ENCODE data around the gene UBE2S. TPM values are rescaled to one million over a fixed set of nuclear protein-coding genes. Genes with fewer than 3 reads are reported as not detected.
A peak's percentile ranks its signal among the peaks of the same experiment; 100 is the strongest.

Gene UBE2S
- total and polyA plus RNA-seq, 2 donors (not counting 1 experiment from before 2014, with no cell fraction given): 20.6 to 72.7 TPM

DNA sequence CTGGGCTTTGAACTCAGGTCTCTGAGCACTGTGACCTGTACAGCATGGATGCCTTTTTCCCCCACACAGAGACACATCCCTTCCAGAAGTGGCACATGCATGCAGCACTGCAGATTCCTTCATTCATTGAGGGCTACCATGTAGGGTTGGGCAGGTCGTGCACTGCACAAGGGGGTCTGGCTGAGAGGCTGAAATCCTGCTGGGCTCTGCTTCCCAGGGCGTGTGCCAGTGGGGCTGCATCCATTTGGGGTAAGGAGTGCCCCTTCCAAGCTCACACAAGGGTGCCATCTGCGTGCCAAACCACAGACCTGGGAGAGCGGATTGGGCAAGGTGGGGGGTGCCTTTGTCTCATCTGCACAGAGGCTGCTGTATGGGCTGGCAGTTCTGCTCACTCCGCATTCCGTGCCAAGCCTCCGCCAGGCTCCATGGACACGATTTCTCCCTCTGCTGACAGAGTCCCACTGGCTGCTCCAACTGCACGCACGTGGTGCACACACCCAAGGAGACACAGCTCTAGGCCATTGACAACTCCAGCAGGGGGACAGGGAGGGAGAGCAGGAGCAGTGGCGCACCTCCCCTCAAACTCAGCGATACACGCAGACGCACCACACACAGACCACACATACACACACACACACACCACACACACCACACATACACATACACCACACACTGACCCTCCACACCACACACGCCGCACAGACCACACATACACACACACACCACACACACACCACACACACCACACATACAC, 40.0 kb upstream of the UBE2S start:
- H3K27ac ChIP-seq (ENCODE audit: low read length in 2 of 2): no peak overlapping the region
- WGBS (ENCODE audit: insufficient coverage): 47% methylated on average over 10 of the region's 16 CpGs
- no peak for TF ChIP-seq EZH2 (IDR thresholded peaks at IDR 0.05; ENCODE audit: borderline replicate concordance, insufficient read depth, low read depth, low read length, poor library complexity, severe bottlenecking)
- TF ChIP-seq, protein P1, sequence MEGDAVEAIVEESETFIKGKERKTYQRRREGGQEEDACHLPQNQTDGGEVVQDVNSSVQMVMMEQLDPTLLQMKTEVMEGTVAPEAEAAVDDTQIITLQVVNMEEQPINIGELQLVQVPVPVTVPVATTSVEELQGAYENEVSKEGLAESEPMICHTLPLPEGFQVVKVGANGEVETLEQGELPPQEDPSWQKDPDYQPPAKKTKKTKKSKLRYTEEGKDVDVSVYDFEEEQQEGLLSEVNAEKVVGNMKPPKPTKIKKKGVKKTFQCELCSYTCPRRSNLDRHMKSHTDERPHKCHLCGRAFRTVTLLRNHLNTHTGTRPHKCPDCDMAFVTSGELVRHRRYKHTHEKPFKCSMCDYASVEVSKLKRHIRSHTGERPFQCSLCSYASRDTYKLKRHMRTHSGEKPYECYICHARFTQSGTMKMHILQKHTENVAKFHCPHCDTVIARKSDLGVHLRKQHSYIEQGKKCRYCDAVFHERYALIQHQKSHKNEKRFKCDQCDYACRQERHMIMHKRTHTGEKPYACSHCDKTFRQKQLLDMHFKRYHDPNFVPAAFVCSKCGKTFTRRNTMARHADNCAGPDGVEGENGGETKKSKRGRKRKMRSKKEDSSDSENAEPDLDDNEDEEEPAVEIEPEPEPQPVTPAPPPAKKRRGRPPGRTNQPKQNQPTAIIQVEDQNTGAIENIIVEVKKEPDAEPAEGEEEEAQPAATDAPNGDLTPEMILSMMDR (IDR thresholded peaks at IDR 0.05): no peak
- H3K27me3 ChIP-seq (replicated peaks in 1 of 4; ENCODE audit: control extremely low read depth in 1 of 4, control insufficient read depth in 3 of 4, insufficient read depth in 4 of 4, low read length in 3 of 4): peaks cover 0 to 56% (median 22%) of the 10 kb centered on the region in 4 experiments
- peak; percentile 28 for DNase-seq
- H3K79me2 ChIP-seq (ENCODE audit: control insufficient read depth, insufficient read depth, low read length): no peaks in the 10 kb centered on the region
- ChIA-PET POLR2A (interaction anchor here (0.6 kb wide), 1 partner anchor 108 kb away, joined by 6 read pairs; no protein-coding TSS in a partner anchor), CTCF (no interaction called here)
- no peaks in the 10 kb centered on the region for H3K36me3 ChIP-seq (replicated peaks in 1 of 2; ENCODE audit: control extremely low read depth in 1 of 2, control insufficient read depth in 1 of 2, extremely low read depth in 1 of 2, insufficient read depth in 2 of 2, low read length in 1 of 2)
- Mint-ChIP-seq H3K27me3 (peaks cover 38% of the 10 kb centered on the region), H3K27ac (no peak overlapping the region), H3K4me3 (no peak overlapping the region), H3K9me3 (ENCODE audit: insufficient read depth) (no peaks in the 10 kb centered on the region), H3K4me1 (peaks cover 14% of the 10 kb centered on the region)
- no peak overlapping the region for H3K4me3 ChIP-seq (ENCODE audit: control extremely low read depth in 1 of 5, extremely low read depth in 1 of 5, insufficient read depth in 1 of 5, low read depth in 2 of 5, low read length in 4 of 5)
- H2AFZ ChIP-seq (ENCODE audit: insufficient read depth, low read depth, low read length, poor library complexity, severe bottlenecking): no peak overlapping the region
- intact Hi-C loops (cut with micrococcal nuclease): no loop called here
- peaks cover 15 to 19% of the 10 kb centered on the region in 2 donors for H3K4me1 ChIP-seq (ENCODE audit: control insufficient read depth in 2 of 2, insufficient read depth in 2 of 2, low read length in 2 of 2)
- no peak overlapping the region for H3K4me2 ChIP-seq (replicated peaks; ENCODE audit: low read depth, low read length, poor library complexity, severe bottlenecking)
- H4K20me1 ChIP-seq (ENCODE audit: control insufficient read depth, insufficient read depth, low read length, poor library complexity, severe bottlenecking): no peaks in the 10 kb centered on the region
- H3K9me3 ChIP-seq (ENCODE audit: control extremely low read depth in 1 of 3, control insufficient read depth in 2 of 3, insufficient read depth in 1 of 3, low read length in 2 of 3): peaks cover 0 to 10% (median 0%) of the 10 kb centered on the region in 3 donors
- peak; percentile 29 for ATAC-seq (ENCODE audit: low read depth)
- no peak overlapping the region for H3K9ac ChIP-seq (ENCODE audit: low read length)

DNA sequence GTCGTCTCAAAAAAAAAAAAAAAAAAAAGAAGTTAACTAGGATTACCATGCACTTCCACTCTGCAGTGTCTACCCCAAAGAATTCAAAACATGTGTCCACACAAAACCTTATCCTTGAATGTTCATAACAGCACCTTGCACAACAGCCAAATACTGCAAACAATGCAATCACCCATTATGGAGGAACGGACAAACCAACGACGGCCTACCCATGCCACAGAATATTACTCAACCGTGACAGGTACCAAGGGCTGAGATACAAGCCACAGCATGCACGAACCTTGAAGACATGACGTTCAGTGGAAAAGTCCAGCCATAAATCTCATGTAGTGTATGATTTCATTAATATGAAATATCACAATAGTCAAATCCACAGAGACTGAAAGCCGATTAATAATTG, 38.5 kb upstream of the UBE2S start:
- no peaks in the 10 kb centered on the region for H3K9me3 Mint-ChIP-seq (ENCODE audit: insufficient read depth)
- Histone ChIP-seq H3K79me2 (ENCODE audit: control insufficient read depth, insufficient read depth, low read length) (no peaks in the 10 kb centered on the region), H3K4me2 (replicated peaks; ENCODE audit: low read depth, low read length, poor library complexity, severe bottlenecking) (no peak overlapping the region), H3K4me1 (ENCODE audit: control insufficient read depth in 2 of 2, insufficient read depth in 2 of 2, low read length in 2 of 2) (peaks cover 13 to 17% of the 10 kb centered on the region in 2 donors), H3K27me3 (replicated peaks in 1 of 4; ENCODE audit: control extremely low read depth in 1 of 4, control insufficient read depth in 3 of 4, insufficient read depth in 4 of 4, low read length in 3 of 4) (peaks cover 0 to 55% (median 22%) of the 10 kb centered on the region in 4 experiments), H2AFZ (ENCODE audit: insufficient read depth, low read depth, low read length, poor library complexity, severe bottlenecking) (no peak overlapping the region), H3K9ac (ENCODE audit: low read length) (no peak overlapping the region), H3K36me3 (replicated peaks in 1 of 2; ENCODE audit: control extremely low read depth in 1 of 2, control insufficient read depth in 1 of 2, extremely low read depth in 1 of 2, insufficient read depth in 2 of 2, low read length in 1 of 2) (no peaks in the 10 kb centered on the region), H3K4me3 (ENCODE audit: control extremely low read depth in 1 of 5, extremely low read depth in 1 of 5, insufficient read depth in 1 of 5, low read depth in 2 of 5, low read length in 4 of 5) (no peak overlapping the region), H3K27ac (ENCODE audit: low read length in 2 of 2) (no peak overlapping the region), H3K9me3 (ENCODE audit: control extremely low read depth in 1 of 3, control insufficient read depth in 2 of 3, insufficient read depth in 1 of 3, low read length in 2 of 3) (no peaks in the 10 kb centered on the region), H4K20me1 (ENCODE audit: control insufficient read depth, insufficient read depth, low read length, poor library complexity, severe bottlenecking) (no peaks in the 10 kb centered on the region)
- 85% methylated on average over 6 of the region's 8 CpGs for WGBS (ENCODE audit: insufficient coverage)
- H3K27me3 Mint-ChIP-seq: peaks cover 43% of the 10 kb centered on the region
- ATAC-seq (ENCODE audit: low read depth) (no peak), DNase-seq (no peak)
- intact Hi-C loops (cut with micrococcal nuclease): no loop called here
- CTCF ChIA-PET: interaction anchor here (0.9 kb wide), 1 partner anchor 305 kb away, joined by 3 read pairs; no protein-coding TSS in a partner anchor
- TF ChIP-seq, protein P1 (IDR thresholded peaks at IDR 0.05): no peak
- no peak for TF ChIP-seq EZH2 (IDR thresholded peaks at IDR 0.05; ENCODE audit: borderline replicate concordance, insufficient read depth, low read depth, low read length, poor library complexity, severe bottlenecking)
- H3K4me1 Mint-ChIP-seq: peaks cover 18% of the 10 kb centered on the region
- no peak overlapping the region for H3K4me3 Mint-ChIP-seq
- no peak overlapping the region for H3K27ac Mint-ChIP-seq
- POLR2A ChIA-PET: no interaction called here
